Astrocyte of the spinal cord (primary cell): ENCODE results near the gene RIOK3.
A peak's percentile ranks its signal among the peaks of the same experiment; 100 is the strongest.

ENCODE experiments used
- DNase-seq: peaks from one replicate; pipeline ENCODE4 v3.0.0; 2011; ENCODE audit warnings: low read depth, low spot score
- H3K4me3 ChIP-seq: 2 replicates; pipeline ENCODE4 v1.5.1; 2011; ENCODE audit warnings: low read depth, mild to moderate bottlenecking, low read length, moderate library complexity
- CTCF ChIP-seq: IDR thresholded peaks from 2 replicates; pipeline ENCODE4 v1.5.1; 2012; ENCODE audit warnings: low read depth, mild to moderate bottlenecking, low read length, inconsistent platforms
- in situ Hi-C: cut with HindIII; loops from 2 replicates; pipeline ENCODE4 v1.10.0; 2017; ENCODE audit warnings: low sequenced_read_pairs

RIOK3 gene

DNA sequence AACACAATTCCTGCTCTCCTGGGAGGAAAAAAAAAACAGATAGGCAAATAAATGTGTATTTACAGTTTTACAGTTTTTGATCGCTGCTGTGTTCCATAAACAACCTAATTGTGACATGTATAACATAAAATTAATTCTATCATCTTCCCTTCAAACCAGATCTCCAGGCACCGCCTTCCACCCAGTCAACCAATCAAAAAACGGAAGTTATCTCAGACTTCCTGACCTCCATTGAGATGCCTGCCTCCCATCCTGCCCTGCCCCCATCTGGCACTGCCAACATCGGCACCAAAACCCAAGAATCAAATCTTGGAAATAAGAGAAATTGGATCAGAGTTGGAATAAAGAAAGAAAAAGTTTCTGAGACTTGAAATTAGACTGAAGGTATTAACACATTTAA lies 3.1 kb upstream of the RIOK3 start:
- H3K4me3 ChIP-seq, result no peak overlapping the region
- DNase-seq, result no peak
- no peak for TF ChIP-seq CTCF
- in situ Hi-C loops, result no loop called here

GRCh38 chr18:23451011-23451410 lies 2.1 kb upstream of the RIOK3 start:
- in situ Hi-C loops, result no loop called here
- no peak for TF ChIP-seq CTCF
- H3K4me3 ChIP-seq, result no peak overlapping the region
- DNase-seq, result no peak

GRCh38 chr18:23451491-23451890 lies 1.6 kb upstream of the RIOK3 start:
- DNase-seq, result no peak
- in situ Hi-C loops, result no loop called here
- no peak for TF ChIP-seq CTCF

GRCh38 chr18:23452347-23452727 lies 750 bp upstream of the RIOK3 start:
- no peak for DNase-seq
- in situ Hi-C loops, result no loop called here
- H3K4me3 ChIP-seq, result peak overlapping the region; percentile 83
- no peak for TF ChIP-seq CTCF

More at GRCh38 chr18:23451491-23451890, 1.6 kb upstream of the RIOK3 start:
- no peak overlapping the region for H3K4me3 ChIP-seq

DNA sequence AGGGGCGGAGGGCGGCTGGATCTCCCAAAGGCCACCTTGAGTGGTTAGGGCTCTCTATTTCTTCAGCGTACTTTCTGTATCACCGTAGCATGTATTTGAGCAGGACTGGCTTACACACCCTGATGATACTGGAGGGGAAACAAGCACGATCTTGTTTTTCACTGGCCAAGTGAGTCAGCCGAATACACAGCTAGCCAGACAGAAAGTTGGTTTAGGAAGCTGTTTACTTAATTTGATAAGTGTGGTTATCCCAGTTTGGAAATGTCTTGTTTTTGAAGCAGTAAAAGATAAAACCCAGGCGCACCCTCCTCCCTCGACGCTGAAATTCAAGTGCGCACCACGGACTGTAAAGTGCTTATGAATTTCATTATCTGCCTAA lies 582 bp downstream of the RIOK3 start:
- DNase-seq, result peak; percentile 48
- no peak for TF ChIP-seq CTCF
- in situ Hi-C loops, result no loop called here
- H3K4me3 ChIP-seq, result peak overlapping the region; percentile 83

DNA sequence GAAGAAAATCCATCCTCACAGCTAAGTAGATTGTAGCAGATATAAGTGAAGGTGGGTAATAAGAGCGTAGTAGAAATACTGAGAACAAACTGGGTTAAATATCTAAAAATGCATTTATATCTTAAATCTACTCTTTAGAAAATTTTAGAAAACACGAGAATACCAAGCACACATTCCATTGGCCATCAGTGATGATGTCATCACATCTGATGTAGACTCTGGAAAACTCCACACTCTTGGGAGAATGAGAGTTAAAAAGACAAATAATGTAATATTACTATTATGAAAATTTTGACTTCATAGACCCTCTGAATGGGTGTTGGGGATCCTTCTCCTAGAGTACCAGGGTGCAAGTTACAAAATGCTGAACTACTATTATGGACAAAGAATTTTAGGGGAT lies 3.7 kb downstream of the RIOK3 start:
- TF ChIP-seq CTCF, result no peak
- in situ Hi-C loops, result no loop called here
- no peak for DNase-seq
- H3K4me3 ChIP-seq, result no peak overlapping the region
